Measurements from ENCODE around the gene KRTAP7-1. TPM values are rescaled to one million over a fixed set of nuclear protein-coding genes. Genes with fewer than 3 reads are reported as not detected.

KRTAP7-1 gene, protein sequence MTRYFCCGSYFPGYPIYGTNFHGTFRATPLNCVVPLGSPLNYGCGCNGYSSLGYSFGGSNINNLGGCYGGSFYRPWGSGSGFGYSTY
- total RNA-seq, result not detected in 2 replicates

DNA sequence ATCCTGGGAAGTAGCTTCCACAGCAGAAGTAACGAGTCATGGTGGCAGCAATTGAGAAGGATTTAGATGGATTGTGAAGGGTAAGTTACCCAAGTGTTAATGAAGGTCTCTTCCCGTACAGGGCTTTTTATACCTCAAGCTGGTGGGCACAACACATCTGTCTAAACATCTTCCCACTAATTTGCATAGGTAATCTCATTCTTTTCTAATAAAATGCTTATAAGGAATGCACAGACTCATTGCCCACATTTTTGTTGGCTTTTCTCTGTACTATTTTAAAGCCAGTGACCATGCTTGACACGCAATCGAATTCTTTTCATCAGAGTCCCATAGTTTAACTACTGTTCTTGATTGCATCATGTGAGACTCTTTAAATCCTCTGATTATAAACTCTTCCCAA, at the start of gene KRTAP7-1:
KRTAP7-1 (minus strand) TSS at position 101 of the 400 bp plus-strand sequence; CDS start at position 40, 61 bp downstream.

DNA sequence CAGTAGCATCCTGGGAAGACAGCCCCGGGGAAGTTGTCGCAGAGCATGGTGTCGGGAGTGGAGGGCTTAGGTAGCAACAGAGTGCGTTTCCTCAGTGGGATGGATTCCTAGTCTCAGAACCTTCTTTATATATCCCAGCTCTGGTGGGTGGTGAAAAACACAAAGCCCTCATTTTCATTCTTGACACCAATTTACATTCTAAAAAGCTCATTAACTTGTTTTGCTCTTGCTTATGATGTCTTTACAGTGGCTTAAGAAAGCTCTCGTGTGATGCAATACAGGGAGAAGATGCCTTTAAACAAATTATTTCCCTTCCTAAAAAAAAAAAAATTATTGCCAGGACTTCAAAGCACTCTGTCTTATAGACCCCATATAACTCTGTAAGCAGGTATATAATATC, 16.4 kb downstream of the KRTAP7-1 start, which contains the start of gene KRTAP8-1:
KRTAP8-1 (minus strand) TSS at position 101 of the 400 bp plus-strand sequence; CDS start at position 47, 54 bp downstream.

Small RNAs within 50 kb of the gene (small RNA-seq; reads per million reads assigned to genes)
- not detected for gene KRTAP8-2P
- gene KRTAP8-3P, result not detected

Other genes with a start within 250 kb of the KRTAP7-1 start
- not detected in 2 replicates for gene KRTAP22-2, start 239.4 kb downstream of the KRTAP7-1 start, total RNA-seq
- not detected in 2 replicates for gene KRTAP6-3, start 237.3 kb downstream of the KRTAP7-1 start, total RNA-seq
- not detected in 2 replicates for gene KRTAP6-2, start 230.9 kb downstream of the KRTAP7-1 start, total RNA-seq
- gene KRTAP22-1, start 228.7 kb downstream of the KRTAP7-1 start, total RNA-seq, result not detected in 2 replicates
- not detected in 2 replicates for gene KRTAP6-1, start 215.8 kb downstream of the KRTAP7-1 start, total RNA-seq
- gene KRTAP20-1, start 213.3 kb downstream of the KRTAP7-1 start, total RNA-seq, result not detected in 2 replicates
- not detected in 2 replicates for gene KRTAP20-4, start 209.1 kb downstream of the KRTAP7-1 start, total RNA-seq
- gene KRTAP20-2, start 194.6 kb downstream of the KRTAP7-1 start, total RNA-seq, result not detected in 2 replicates
- not detected in 2 replicates for gene KRTAP20-3, start 186.9 kb downstream of the KRTAP7-1 start, total RNA-seq
- gene KRTAP21-3, start 111.0 kb downstream of the KRTAP7-1 start, total RNA-seq, result not detected in 2 replicates
- not detected in 2 replicates for gene KRTAP21-2, start 82.5 kb downstream of the KRTAP7-1 start, total RNA-seq
- not detected in 2 replicates for gene KRTAP21-1, start 74.3 kb downstream of the KRTAP7-1 start, total RNA-seq
- gene KRTAP8-1, start 16.5 kb downstream of the KRTAP7-1 start, total RNA-seq, result not detected in 2 replicates
- gene KRTAP11-1, start 51.8 kb upstream of the KRTAP7-1 start, total RNA-seq, result 0.73 TPM in 1 of 2 replicates, not detected in the other
- not detected in 2 replicates for gene KRTAP19-8, start 208.7 kb upstream of the KRTAP7-1 start, total RNA-seq

All from subcutaneous preadipocyte (primary cell).